HTR-8/SVneo (cell line): ENCODE results near the gene ATXN1L.
"Not testable (repeated sequence)": the region's sequence is repeated elsewhere in the genome, so short reads cannot be mapped to it uniquely, and the experiment has no call there.

Experiments used
- DNase-seq: peaks from one replicate; pipeline ENCODE4 v3.0.0; 2011; ENCODE audit warnings: low spot score, mixed read lengths; ENCODE audit not compliant: insufficient read length
- FAIRE-seq: peaks from 2 replicates; lab custom pipeline; 2011; peaks lifted over from hg19 to GRCh38; lab: Jason Lieb, UNC

ATXN1L gene

DNA sequence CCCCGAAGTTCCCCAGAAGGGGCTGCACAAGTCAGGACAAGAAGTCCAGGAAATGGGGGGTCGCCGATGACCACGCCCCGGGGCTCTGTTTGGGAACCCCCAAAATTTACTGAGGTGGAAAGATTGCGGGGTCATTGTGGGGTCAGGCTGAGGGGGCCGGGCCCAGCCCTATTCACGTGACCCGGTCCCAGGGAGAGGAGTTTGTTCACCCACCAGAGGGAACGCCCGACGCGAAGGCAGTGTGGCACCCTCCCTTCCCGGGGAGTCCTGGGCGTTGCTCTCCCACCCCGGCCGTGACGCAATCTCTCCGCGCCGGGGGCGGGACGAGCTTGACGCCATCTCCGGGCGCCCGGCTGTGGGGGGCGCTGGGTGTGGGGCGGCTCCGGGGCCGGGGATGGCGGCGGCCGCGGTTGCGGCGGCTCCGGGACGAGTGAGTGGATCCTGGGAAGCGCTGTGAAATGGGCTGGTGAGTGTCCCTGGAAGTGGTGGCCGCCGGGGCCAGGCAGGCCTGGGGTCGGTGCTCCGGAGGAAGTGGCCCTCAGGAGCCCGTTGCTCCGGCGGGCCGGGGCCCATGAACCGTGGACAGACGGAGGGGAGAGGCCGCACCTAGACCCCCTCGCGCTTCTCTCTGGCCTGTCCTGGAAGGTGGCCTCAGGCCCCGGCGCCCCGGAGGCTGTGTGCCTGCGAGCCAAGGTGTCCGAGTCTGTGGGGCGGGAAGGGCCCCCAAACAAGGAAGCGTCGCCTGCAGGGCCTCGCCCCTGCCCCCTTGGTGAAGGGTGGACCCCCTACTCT, at the start of gene ATXN1L:
Gene ATXN1L, plus strand, starts transcription at position 338 of the 792 bp plus-strand sequence. CDS start 3,765 bp downstream, outside the sequence.
- FAIRE-seq (peak; percentile 98), DNase-seq (peak; percentile 100)

- FAIRE-seq (no peak), DNase-seq (no peak)
Measured at GRCh38 chr16:71796501-71797097, 49.2 kb upstream of the ATXN1L start.

GRCh38 chr16:71803305-71803690, 42.5 kb upstream of the ATXN1L start:
- DNase-seq (no peak), FAIRE-seq (no peak)

- peak; percentile 44 for DNase-seq
- FAIRE-seq: no peak
Measured at GRCh38 chr16:71807905-71808592, 37.7 kb upstream of the ATXN1L start.

GRCh38 chr16:71808593-71809459, 37.0 kb upstream of the ATXN1L start, which contains the start of gene AP1G1:
AP1G1 (minus strand) TSS chr16:71808834; CDS start chr16:71789479, 19,355 bp downstream.
- FAIRE-seq (peak; percentile 99), DNase-seq (peak; percentile 100)

DNA sequence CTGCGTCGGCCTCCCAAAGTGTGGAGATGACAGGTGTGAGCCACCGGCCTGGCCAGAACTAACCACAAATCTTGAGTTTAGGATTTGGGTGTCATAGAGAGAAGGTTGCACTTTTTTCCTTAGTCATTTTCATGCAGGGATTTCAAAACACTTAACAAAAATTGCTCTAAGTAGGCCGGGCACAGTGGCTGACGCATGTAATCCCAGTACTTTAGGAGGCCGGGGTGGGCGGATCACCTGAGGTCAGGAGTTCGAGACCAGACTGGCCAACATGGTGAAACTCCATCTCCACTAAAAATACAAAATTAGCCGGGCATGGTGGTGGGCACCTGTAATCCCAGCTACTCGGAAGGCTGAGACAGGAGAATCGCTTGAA, 35.6 kb upstream of the ATXN1L start:
- not testable (repeated sequence) for DNase-seq, FAIRE-seq

- FAIRE-seq (peak; percentile 83), DNase-seq (no peak)
Measured at GRCh38 chr16:71811261-71811803, 34.4 kb upstream of the ATXN1L start.

- not testable (repeated sequence) for DNase-seq, FAIRE-seq
Measured at GRCh38 chr16:71817155-71817500, 28.6 kb upstream of the ATXN1L start.

DNA sequence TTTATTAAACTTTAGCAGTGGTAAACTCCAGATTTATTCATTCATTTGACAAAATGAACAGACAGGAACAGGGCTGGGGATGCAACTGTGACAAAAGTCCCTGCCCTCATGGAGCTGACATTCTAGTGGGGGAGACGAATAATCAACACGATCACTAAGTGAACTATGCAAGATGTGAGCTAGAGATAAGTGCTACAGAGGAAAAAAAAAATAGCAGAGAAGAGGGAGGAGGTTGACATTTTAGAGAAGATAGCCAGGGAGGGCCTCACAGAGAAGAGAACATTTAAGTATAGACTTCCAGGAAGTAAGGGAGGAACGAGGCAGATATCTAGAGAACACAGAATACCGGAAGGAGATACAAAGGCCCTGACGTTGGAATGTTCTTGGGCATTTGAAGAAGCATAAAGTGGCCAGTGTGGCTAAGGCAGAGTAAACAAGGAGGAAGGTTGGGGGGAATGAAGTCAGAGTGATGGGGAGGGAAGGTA, 19.2 kb upstream of the ATXN1L start:
- FAIRE-seq (peak; percentile 68), DNase-seq (no peak)

GRCh38 chr16:71830359-71830758, 15.4 kb upstream of the ATXN1L start:
- peak; percentile 68 for FAIRE-seq
- DNase-seq: no peak

DNA sequence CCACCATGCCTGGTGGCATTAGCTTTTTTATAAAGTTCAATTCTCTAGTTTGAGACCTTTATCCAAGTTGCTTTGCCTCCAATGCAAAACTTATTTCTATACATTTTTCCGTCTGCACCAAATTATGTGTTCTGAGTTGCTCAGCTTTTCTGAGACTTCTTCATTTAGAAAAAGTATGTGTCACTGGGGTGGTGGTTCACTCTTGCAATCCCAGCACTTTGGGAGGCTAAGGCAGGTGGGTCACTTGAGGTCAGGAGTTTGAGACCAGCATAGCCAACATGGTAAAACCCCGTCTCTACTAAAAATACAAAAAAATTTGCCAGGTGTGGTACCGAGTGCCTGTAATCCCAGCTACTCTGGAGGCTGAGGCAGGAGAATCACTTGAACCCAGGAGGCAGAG, 14.1 kb upstream of the ATXN1L start:
- not testable (repeated sequence) for FAIRE-seq

GRCh38 chr16:71832112-71832511, 13.7 kb upstream of the ATXN1L start:
- not testable (repeated sequence) for FAIRE-seq

More for the DNA sequence above, 14.1 kb upstream of the ATXN1L start:
- not testable (repeated sequence) for DNase-seq

GRCh38 chr16:71834291-71834690, 11.5 kb upstream of the ATXN1L start:
- FAIRE-seq (no peak), DNase-seq (no peak)

More at GRCh38 chr16:71832112-71832511, 13.7 kb upstream of the ATXN1L start:
- DNase-seq: not testable (repeated sequence)

DNA sequence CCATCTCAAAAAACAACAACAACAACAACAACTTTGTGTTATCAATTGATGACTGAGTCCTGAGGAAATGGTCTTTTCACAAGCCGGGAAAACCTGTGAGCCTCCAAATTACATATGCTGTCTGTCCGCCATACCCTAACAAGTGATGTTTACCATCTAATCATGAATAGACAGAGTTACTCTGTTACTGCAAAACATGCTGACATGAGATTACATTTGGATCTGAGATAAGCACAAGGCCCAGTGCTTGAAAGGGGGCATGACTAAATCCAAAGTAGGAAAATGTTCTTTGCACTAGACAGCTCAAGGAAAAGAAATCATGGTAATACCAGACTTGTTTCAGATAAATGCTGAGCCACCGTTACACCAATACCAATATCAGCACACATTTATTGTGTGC, 8.6 kb upstream of the ATXN1L start:
- DNase-seq: no peak
- peak; percentile 85 for FAIRE-seq

GRCh38 chr16:71840052-71840451, 5.7 kb upstream of the ATXN1L start:
- DNase-seq: no peak

GRCh38 chr16:71843572-71843971, 2.2 kb upstream of the ATXN1L start:
- no peak for DNase-seq
- no peak for FAIRE-seq

More at GRCh38 chr16:71840052-71840451, 5.7 kb upstream of the ATXN1L start:
- FAIRE-seq: peak; percentile 26

- FAIRE-seq: no peak
- no peak for DNase-seq
Measured at GRCh38 chr16:71846431-71846830, 655 bp downstream of the ATXN1L start.

- FAIRE-seq: no peak
- DNase-seq: no peak
Measured at GRCh38 chr16:71847096-71847495, 1.3 kb downstream of the ATXN1L start.

GRCh38 chr16:71848622-71849021, 2.8 kb downstream of the ATXN1L start:
- DNase-seq (no peak), FAIRE-seq (no peak)
